Loucy (cell line): ENCODE results near the gene RTCB.
A peak's percentile ranks its signal among the peaks of the same experiment; 100 is the strongest.

Experiments
- H2AFZ ChIP-seq: fragments of 200-600 bp; sonication (generic); 2 replicates; pipeline ENCODE4 v1.6.0; 2016; ENCODE audit warnings: antibody characterized with exemption, mild to moderate bottlenecking, low read length, moderate library complexity
- H3F3A ChIP-seq: fragments of 200-600 bp; 2 replicates; pipeline ENCODE4 v1.6.0; 2016; ENCODE audit warnings: antibody characterized with exemption, low read depth, mild to moderate bottlenecking
- H3K27me3 ChIP-seq: fragments of 200-600 bp; sonication (generic); 2 replicates; pipeline ENCODE4 v1.6.1; 2014; ENCODE audit warnings: low read length, mild to moderate bottlenecking; ENCODE audit not compliant: insufficient read depth, poor library complexity, severe bottlenecking
- H3K36me3 ChIP-seq: fragments of 200-600 bp; sonication (generic); 2 replicates; pipeline ENCODE4 v1.6.1; 2016; ENCODE audit warnings: low read length; ENCODE audit not compliant: insufficient read depth
- H3K4me1 ChIP-seq: fragments of 200-600 bp; sonication (generic); 2 replicates; pipeline ENCODE4 v1.5.1; 2014; ENCODE audit warnings: low read length, mild to moderate bottlenecking; ENCODE audit not compliant: insufficient read depth, poor library complexity, severe bottlenecking
- H3K4me2 ChIP-seq: fragments of 200-600 bp; sonication (generic); 2 replicates; pipeline ENCODE4 v1.6.0; 2014; ENCODE audit warnings: antibody characterized with exemption, low read length, low read depth, mild to moderate bottlenecking; ENCODE audit not compliant: poor library complexity, severe bottlenecking
- H3K4me3 ChIP-seq: fragments of 200-600 bp; sonication (generic); 2 replicates; pipeline ENCODE4 v1.5.1; 2014; ENCODE audit warnings: low read length, mild to moderate bottlenecking, mixed read lengths; ENCODE audit not compliant: poor library complexity, severe bottlenecking
- H3K79me2 ChIP-seq: fragments of 200-600 bp; sonication (generic); 2 replicates; pipeline ENCODE4 v1.6.1; 2014; ENCODE audit warnings: low read length; ENCODE audit not compliant: insufficient read depth
- H3K9ac ChIP-seq: fragments of 200-600 bp; sonication (generic); 2 replicates; pipeline ENCODE4 v1.6.0; 2014; ENCODE audit warnings: mild to moderate bottlenecking, low read depth, low read length, moderate library complexity; ENCODE audit not compliant: poor library complexity, severe bottlenecking
- H3K9me2 ChIP-seq: fragments of 200-600 bp; sonication (generic); replicated peaks from 2 replicates; pipeline ENCODE4 v1.6.1; 2016; ENCODE audit warnings: low read depth, low read length, mixed read lengths
- H3K9me3 ChIP-seq: fragments of 200-600 bp; sonication (generic); 2 replicates; pipeline ENCODE4 v1.6.1; 2014; ENCODE audit warnings: mild to moderate bottlenecking, antibody characterized with exemption, low read length, low read depth; ENCODE audit not compliant: insufficient read depth
- H4K20me1 ChIP-seq: fragments of 200-600 bp; sonication (generic); 2 replicates; pipeline ENCODE4 v1.6.0; 2014; ENCODE audit warnings: antibody characterized with exemption, low read length, mild to moderate bottlenecking; ENCODE audit not compliant: insufficient read depth, poor library complexity, severe bottlenecking
- EZH2phosphoT487 ChIP-seq: fragments of 200-600 bp; IDR thresholded peaks from 2 replicates; pipeline ENCODE4 v1.6.1; 2018; ENCODE audit warnings: antibody characterized with exemption, mild to moderate bottlenecking, moderate library complexity, borderline replicate concordance
- TF ChIP-seq, protein P1 (sequence below): fragments of 200-600 bp; sonication (generic); conservative IDR thresholded peaks from 2 replicates; pipeline ENCODE4 v1.5.1; 2014; ENCODE audit warnings: mild to moderate bottlenecking, antibody characterized with exemption, low read length

Gene RTCB

GRCh38 chr22:32413719-32414118, 1.7 kb upstream of the RTCB start:
- Histone ChIP-seq H4K20me1 (peaks cover 23% of the 10 kb centered on the region), H3K9me2 (no peaks in the 10 kb centered on the region), H3K9me3 (no peaks in the 10 kb centered on the region), H2AFZ (peak overlapping the region; percentile 60), H3K36me3 (no peaks in the 10 kb centered on the region), H3K4me3 (no peak overlapping the region), H3K27me3 (no peaks in the 10 kb centered on the region), H3F3A (no peaks in the 10 kb centered on the region), H3K4me1 (peaks cover 21% of the 10 kb centered on the region), H3K9ac (no peak overlapping the region), H3K79me2 (peaks cover 32% of the 10 kb centered on the region), H3K4me2 (no peak overlapping the region)
- TF ChIP-seq EZH2phosphoT487: no peak
- TF ChIP-seq, protein P1, sequence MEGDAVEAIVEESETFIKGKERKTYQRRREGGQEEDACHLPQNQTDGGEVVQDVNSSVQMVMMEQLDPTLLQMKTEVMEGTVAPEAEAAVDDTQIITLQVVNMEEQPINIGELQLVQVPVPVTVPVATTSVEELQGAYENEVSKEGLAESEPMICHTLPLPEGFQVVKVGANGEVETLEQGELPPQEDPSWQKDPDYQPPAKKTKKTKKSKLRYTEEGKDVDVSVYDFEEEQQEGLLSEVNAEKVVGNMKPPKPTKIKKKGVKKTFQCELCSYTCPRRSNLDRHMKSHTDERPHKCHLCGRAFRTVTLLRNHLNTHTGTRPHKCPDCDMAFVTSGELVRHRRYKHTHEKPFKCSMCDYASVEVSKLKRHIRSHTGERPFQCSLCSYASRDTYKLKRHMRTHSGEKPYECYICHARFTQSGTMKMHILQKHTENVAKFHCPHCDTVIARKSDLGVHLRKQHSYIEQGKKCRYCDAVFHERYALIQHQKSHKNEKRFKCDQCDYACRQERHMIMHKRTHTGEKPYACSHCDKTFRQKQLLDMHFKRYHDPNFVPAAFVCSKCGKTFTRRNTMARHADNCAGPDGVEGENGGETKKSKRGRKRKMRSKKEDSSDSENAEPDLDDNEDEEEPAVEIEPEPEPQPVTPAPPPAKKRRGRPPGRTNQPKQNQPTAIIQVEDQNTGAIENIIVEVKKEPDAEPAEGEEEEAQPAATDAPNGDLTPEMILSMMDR: peak; percentile 57

DNA sequence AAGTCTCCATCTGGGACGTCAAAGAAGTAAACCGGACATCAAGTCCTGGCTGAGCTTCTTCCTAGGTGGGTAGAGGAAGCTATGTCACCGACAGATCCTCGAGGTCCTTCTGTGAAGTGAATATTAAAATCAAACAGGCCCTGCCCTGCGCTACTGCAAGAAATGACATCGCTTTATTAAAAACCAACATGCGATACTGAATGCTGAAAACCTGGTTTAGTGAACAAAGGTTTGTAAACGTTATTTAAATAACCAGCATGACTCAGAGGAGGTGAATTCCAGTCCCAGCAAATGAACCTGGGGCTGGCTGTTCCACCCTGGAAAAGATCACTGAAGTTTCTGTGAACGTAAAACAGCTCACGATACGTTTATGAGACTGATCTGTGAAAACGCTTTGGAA, 645 bp downstream of the RTCB start:
- Histone ChIP-seq H3K79me2 (peaks cover 46% of the 10 kb centered on the region), H3K36me3 (peaks cover 22% of the 10 kb centered on the region; the same call in 1 of the 2 replicates), H3K9me3 (no peaks in the 10 kb centered on the region), H4K20me1 (peaks cover 27% of the 10 kb centered on the region), H3K4me1 (peaks cover 22% of the 10 kb centered on the region), H3K4me3 (peak overlapping the region; percentile 91), H3K27me3 (no peaks in the 10 kb centered on the region), H3K9ac (peak overlapping the region; percentile 95), H2AFZ (peak overlapping the region; percentile 97), H3F3A (no peaks in the 10 kb centered on the region), H3K9me2 (no peaks in the 10 kb centered on the region), H3K4me2 (peak overlapping the region; percentile 83)
- TF ChIP-seq EZH2phosphoT487: no peak
- TF ChIP-seq, protein P1: no peak

DNA sequence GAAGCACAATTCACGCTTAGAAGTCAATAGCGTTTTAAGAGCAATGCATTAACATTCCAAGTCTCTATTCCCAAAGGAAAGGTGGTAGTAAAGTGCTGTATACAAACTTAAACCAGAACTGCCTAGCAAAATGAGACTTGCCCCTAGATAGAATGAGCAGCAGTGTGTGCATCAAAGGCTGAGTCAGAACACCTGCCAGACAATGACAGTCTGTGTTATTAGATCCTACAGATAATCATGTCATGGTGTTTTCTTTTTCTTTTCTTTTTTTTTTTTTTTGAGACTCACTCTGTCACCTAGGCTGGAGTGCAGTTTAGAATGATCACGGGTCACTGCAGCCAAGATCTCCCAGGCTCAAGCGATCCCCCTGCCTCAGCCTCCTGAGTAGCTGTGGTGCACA, 1.6 kb downstream of the RTCB start:
- no peaks in the 10 kb centered on the region for H3K9me2 ChIP-seq
- H3F3A ChIP-seq: no peaks in the 10 kb centered on the region
- H3K4me3 ChIP-seq: peak overlapping the region; percentile 91
- peaks cover 22% of the 10 kb centered on the region for H3K4me1 ChIP-seq
- H3K9me3 ChIP-seq: no peaks in the 10 kb centered on the region
- peaks cover 46% of the 10 kb centered on the region for H3K79me2 ChIP-seq
- peak overlapping the region; percentile 95 for H3K9ac ChIP-seq
- H3K27me3 ChIP-seq: no peaks in the 10 kb centered on the region
- no peak overlapping the region for H2AFZ ChIP-seq
- peaks cover 32% of the 10 kb centered on the region; the same call in 1 of the 2 replicates for H3K36me3 ChIP-seq
- TF ChIP-seq, protein P1: no peak
- TF ChIP-seq EZH2phosphoT487: no peak
- H4K20me1 ChIP-seq: peaks cover 27% of the 10 kb centered on the region
- peak overlapping the region; percentile 83 for H3K4me2 ChIP-seq
